ENCODE data around the gene PPARA. TPM values are rescaled to one million over a fixed set of nuclear protein-coding genes. Genes with fewer than 3 reads are reported as not detected.

The PPARA gene
- polyA plus RNA-seq, 3 donors: 3.7 to 6.3 (median 4.9) TPM

- Histone ChIP-seq H4K20me1 (ENCODE audit: insufficient read depth, low read length) (no peaks in the 10 kb centered on the region), H3K79me2 (ENCODE audit: insufficient read depth, low read length) (no peaks in the 10 kb centered on the region), H3K36me3 (replicated peaks in 1 of 2; ENCODE audit: control insufficient read depth in 1 of 2, insufficient read depth in 2 of 2, low read length in 2 of 2) (no peaks in the 10 kb centered on the region), H3K4me2 (replicated peaks; ENCODE audit: extremely low read depth, low read length, poor library complexity, severe bottlenecking) (no peak overlapping the region), H3K9ac (ENCODE audit: insufficient read depth, low read length, poor library complexity, severe bottlenecking) (no peak overlapping the region), H3K9me3 (replicated peaks in 1 of 2; ENCODE audit: control insufficient read depth in 1 of 2, insufficient read depth in 1 of 2, low read length in 2 of 2) (no peaks in the 10 kb centered on the region), H3K4me3 (replicated peaks in 1 of 3; ENCODE audit: low read depth in 2 of 3, low read length in 3 of 3) (no peak overlapping the region), H3K4me1 (ENCODE audit: control insufficient read depth in 1 of 2, insufficient read depth in 2 of 2, low read length in 2 of 2) (peaks cover 32 to 42% of the 10 kb centered on the region in 2 donors), H3K27me3 (ENCODE audit: control insufficient read depth in 2 of 2, insufficient read depth in 2 of 2, low read length in 2 of 2) (no peaks in the 10 kb centered on the region), H3K27ac (ENCODE audit: low read depth in 1 of 2, low read length in 2 of 2) (no peak overlapping the region), H2AFZ (ENCODE audit: insufficient read depth, low read depth, low read length, poor library complexity, severe bottlenecking) (no peak overlapping the region)
- Mint-ChIP-seq H3K36me3 (peaks cover 0 to 2% of the 10 kb centered on the region in 2 donors), H3K9me3 (peaks cover 0 to 2% (median 0%) of the 10 kb centered on the region in 7 donors), H3K27ac (peak overlapping the region in 1 of 7 donors; percentile 23), H3K4me1 (peaks cover 27% of the 10 kb centered on the region), H3K27me3 (ENCODE audit: low read depth in 3 of 3) (peaks cover 0 to 18% (median 8%) of the 10 kb centered on the region in 3 donors), H3K4me3 (no peak overlapping the region)
- TF ChIP-seq CTCF (IDR thresholded peaks at IDR 0.05): no peak
- 94% methylated on average over 11 of the region's 13 CpGs for WGBS (ENCODE audit: insufficient coverage)
- intact Hi-C loops (cut with micrococcal nuclease): loop anchor here in 1 of 2 donors (10.0 kb wide), 1 partner anchor 418 kb away; no protein-coding TSS in a partner anchor
- DNase-seq: no peak
Observed at GRCh38 chr22:46126853-46127385, 23.4 kb upstream of the PPARA start.

- no peak overlapping the region for H3K9ac ChIP-seq (ENCODE audit: insufficient read depth, low read length, poor library complexity, severe bottlenecking)
- Mint-ChIP-seq H3K4me1 (peaks cover 27% of the 10 kb centered on the region), H3K27me3 (ENCODE audit: low read depth in 3 of 3) (peaks cover 0 to 18% (median 8%) of the 10 kb centered on the region in 3 donors), H3K27ac (peak overlapping the region in 1 of 7 donors; percentile 35), H3K4me3 (no peak overlapping the region), H3K36me3 (peaks cover 0 to 3% of the 10 kb centered on the region in 2 donors), H3K9me3 (peaks cover 0 to 2% (median 0%) of the 10 kb centered on the region in 7 donors)
- H4K20me1 ChIP-seq (ENCODE audit: insufficient read depth, low read length): no peaks in the 10 kb centered on the region
- H3K27ac ChIP-seq (ENCODE audit: low read depth in 1 of 2, low read length in 2 of 2): no peak overlapping the region
- H3K4me1 ChIP-seq (ENCODE audit: control insufficient read depth in 1 of 2, insufficient read depth in 2 of 2, low read length in 2 of 2): peaks cover 31 to 39% of the 10 kb centered on the region in 2 donors
- DNase-seq: no peak
- H3K4me3 ChIP-seq (replicated peaks in 1 of 3; ENCODE audit: low read depth in 2 of 3, low read length in 3 of 3): no peak overlapping the region
- WGBS (ENCODE audit: insufficient coverage): 88% methylated on average over 10 of the region's 10 CpGs
- no peak overlapping the region for H2AFZ ChIP-seq (ENCODE audit: insufficient read depth, low read depth, low read length, poor library complexity, severe bottlenecking)
- no peak overlapping the region for H3K4me2 ChIP-seq (replicated peaks; ENCODE audit: extremely low read depth, low read length, poor library complexity, severe bottlenecking)
- intact Hi-C loops (cut with micrococcal nuclease): loop anchor here in 1 of 2 donors (10.0 kb wide), 1 partner anchor 417 kb away; no protein-coding TSS in a partner anchor
- no peaks in the 10 kb centered on the region for H3K79me2 ChIP-seq (ENCODE audit: insufficient read depth, low read length)
- no peaks in the 10 kb centered on the region for H3K27me3 ChIP-seq (ENCODE audit: control insufficient read depth in 2 of 2, insufficient read depth in 2 of 2, low read length in 2 of 2)
- no peaks in the 10 kb centered on the region for H3K36me3 ChIP-seq (replicated peaks in 1 of 2; ENCODE audit: control insufficient read depth in 1 of 2, insufficient read depth in 2 of 2, low read length in 2 of 2)
- H3K9me3 ChIP-seq (replicated peaks in 1 of 2; ENCODE audit: control insufficient read depth in 1 of 2, insufficient read depth in 1 of 2, low read length in 2 of 2): no peaks in the 10 kb centered on the region
- TF ChIP-seq CTCF (IDR thresholded peaks at IDR 0.05): no peak
Observed at GRCh38 chr22:46127556-46127955, 22.8 kb upstream of the PPARA start.
